Measurements from ENCODE around the gene DPCD. TPM values are rescaled to one million over a fixed set of nuclear protein-coding genes. Genes with fewer than 3 reads are reported as not detected.
A peak's percentile ranks its signal among the peaks of the same experiment; 100 is the strongest.

Gene DPCD
- total RNA-seq, 1 donor from 2014 or later, result 1.3 TPM

DNA sequence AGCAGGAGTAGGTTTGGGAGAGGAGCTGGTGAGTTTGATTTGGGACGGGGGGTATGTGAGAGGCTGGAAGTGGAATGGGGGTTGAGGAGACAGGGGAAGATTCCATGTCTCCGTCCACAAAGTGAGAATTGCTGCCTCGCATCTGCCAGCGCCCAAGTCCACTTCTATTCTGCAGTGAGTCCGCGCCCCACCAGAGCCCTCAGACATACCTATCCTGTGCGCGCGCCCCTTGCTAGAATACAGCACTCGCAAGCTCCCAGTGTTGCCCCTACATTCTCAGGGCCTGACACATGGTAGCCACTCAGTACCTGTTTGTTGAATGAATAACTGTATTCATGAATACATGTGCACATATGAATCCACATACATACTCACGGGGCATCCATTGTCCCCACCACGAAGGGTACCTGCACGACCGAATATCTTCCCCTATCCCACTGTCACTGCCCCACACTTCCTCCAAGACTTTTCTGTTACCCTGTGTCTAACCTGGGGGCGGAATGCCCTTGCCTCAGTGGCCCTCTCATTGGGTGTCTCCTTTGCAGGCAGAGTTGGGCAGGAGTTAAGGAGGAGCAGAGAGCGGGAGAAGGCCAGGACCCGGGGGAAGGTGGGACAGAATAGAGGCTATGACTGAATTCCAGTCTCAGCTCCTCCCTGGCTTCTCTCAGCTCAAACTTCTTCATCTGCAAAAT is 19.9 kb upstream of the DPCD start:
- Histone ChIP-seq H3K27me3 (peaks cover 12% of the 10 kb centered on the region), H3K36me3 (peaks cover 0 to 4% of the 10 kb centered on the region in 2 donors), H3K4me1 (peaks cover 0 to 17% of the 10 kb centered on the region in 2 donors), H3K27ac (no peak overlapping the region), H3K9me3 (peaks cover 0 to 7% of the 10 kb centered on the region in 2 donors), H3K4me3 (no peak overlapping the region)
- intact Hi-C loops (cut with DNase I), result loop anchor here (10.0 kb wide), 1 partner anchor 293 kb away; no protein-coding TSS in a partner anchor
- TF ChIP-seq, protein P1, sequence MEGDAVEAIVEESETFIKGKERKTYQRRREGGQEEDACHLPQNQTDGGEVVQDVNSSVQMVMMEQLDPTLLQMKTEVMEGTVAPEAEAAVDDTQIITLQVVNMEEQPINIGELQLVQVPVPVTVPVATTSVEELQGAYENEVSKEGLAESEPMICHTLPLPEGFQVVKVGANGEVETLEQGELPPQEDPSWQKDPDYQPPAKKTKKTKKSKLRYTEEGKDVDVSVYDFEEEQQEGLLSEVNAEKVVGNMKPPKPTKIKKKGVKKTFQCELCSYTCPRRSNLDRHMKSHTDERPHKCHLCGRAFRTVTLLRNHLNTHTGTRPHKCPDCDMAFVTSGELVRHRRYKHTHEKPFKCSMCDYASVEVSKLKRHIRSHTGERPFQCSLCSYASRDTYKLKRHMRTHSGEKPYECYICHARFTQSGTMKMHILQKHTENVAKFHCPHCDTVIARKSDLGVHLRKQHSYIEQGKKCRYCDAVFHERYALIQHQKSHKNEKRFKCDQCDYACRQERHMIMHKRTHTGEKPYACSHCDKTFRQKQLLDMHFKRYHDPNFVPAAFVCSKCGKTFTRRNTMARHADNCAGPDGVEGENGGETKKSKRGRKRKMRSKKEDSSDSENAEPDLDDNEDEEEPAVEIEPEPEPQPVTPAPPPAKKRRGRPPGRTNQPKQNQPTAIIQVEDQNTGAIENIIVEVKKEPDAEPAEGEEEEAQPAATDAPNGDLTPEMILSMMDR (IDR thresholded peaks at IDR 0.05), result no peak
- DNase-seq (ENCODE audit: low spot score in 2 of 2), result no peak

- peaks cover 0 to 7% of the 10 kb centered on the region in 2 donors for H3K9me3 ChIP-seq
- DNase-seq (ENCODE audit: low spot score in 2 of 2), result no peak
- no peak overlapping the region for H3K4me3 ChIP-seq
- no peak overlapping the region for H3K27ac ChIP-seq
- peaks cover 12% of the 10 kb centered on the region for H3K27me3 ChIP-seq
- intact Hi-C loops (cut with DNase I), result loop anchor here (10.0 kb wide), 1 partner anchor 294 kb away; no protein-coding TSS in a partner anchor
- TF ChIP-seq, protein P1 (IDR thresholded peaks at IDR 0.05), result no peak
- H3K4me1 ChIP-seq, result peaks cover 0 to 17% of the 10 kb centered on the region in 2 donors
- peaks cover 0 to 4% of the 10 kb centered on the region in 2 donors for H3K36me3 ChIP-seq
Measured at GRCh38 chr10:101569323-101569621, 18.8 kb upstream of the DPCD start.

GRCh38 chr10:101569622-101570427 is 18.3 kb upstream of the DPCD start:
- peak in 1 of 2 donors; percentile 85 for DNase-seq (ENCODE audit: low spot score in 2 of 2)
- TF ChIP-seq, protein P1 (IDR thresholded peaks at IDR 0.05), result peak; percentile 69 to 98 (median 96)
- Histone ChIP-seq H3K36me3 (peaks cover 0 to 4% of the 10 kb centered on the region in 2 donors), H3K9me3 (peaks cover 0 to 7% of the 10 kb centered on the region in 2 donors), H3K4me1 (peaks cover 0 to 17% of the 10 kb centered on the region in 2 donors), H3K27me3 (peaks cover 12% of the 10 kb centered on the region), H3K4me3 (peak overlapping the region; percentile 66 to 77), H3K27ac (no peak overlapping the region)
- intact Hi-C loops (cut with DNase I), result loop anchor here (1.0 to 10.0 kb wide), 4 partner anchors 218 to 409 kb away; partner anchors contain the start of gene BTRC

DNA sequence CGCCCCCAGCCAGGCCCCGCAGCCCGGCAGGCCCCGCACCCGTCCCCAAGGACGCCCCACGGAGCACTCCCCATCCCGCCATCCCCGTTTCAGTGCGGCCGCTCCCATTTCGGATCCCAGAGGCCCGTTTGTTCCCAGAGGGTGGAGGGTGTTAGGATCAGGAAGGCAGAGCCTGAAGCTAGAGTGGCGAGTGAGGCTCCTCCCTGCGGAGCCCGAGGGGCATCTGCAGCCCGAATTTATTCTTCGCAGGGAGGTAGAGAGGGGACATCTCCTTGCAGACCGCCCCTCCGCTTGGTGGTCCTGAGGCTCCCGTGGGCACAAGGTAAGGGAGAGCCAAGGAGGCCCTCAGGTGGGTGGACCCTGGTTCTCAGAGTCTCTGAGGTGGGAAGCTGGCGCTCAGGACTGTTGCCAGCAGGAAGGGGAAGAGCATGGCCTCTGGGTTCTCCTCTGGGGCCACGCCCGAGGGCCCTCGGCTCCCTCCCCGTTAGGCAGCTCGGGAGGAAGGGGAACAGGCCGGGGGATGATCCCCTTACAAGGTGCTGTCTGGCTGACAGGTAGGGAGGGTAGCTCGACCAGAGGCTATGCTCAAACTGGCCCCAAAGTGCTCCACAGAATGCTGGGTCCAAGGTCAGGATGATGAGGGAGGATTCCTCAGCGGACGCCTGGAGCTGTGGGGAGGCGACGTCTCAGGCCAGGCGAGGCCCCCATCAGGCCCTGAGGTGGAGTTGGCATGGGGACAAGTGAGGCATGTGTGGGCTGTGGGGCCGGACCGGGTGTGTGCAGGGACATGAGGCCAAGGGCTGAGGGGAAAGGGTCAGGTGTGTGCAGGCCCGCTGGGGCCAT is 17.5 kb upstream of the DPCD start:
- peaks cover 12% of the 10 kb centered on the region for H3K27me3 ChIP-seq

More for the DNA sequence above, 17.5 kb upstream of the DPCD start:
- intact Hi-C loops (cut with DNase I), result loop anchor here (1.0 to 5.0 kb wide), 3 partner anchors 218 to 410 kb away; partner anchors contain the start of gene BTRC
- Histone ChIP-seq H3K9me3 (peaks cover 0 to 7% of the 10 kb centered on the region in 2 donors), H3K36me3 (peaks cover 0 to 7% of the 10 kb centered on the region in 2 donors), H3K4me3 (peak overlapping the region; percentile 66 to 77), H3K4me1 (peaks cover 0 to 17% of the 10 kb centered on the region in 2 donors), H3K27ac (no peak overlapping the region)
- DNase-seq (ENCODE audit: low spot score in 2 of 2), result no peak
- TF ChIP-seq, protein P1 (IDR thresholded peaks at IDR 0.05), result no peak
